ENCODE results near the gene SDK2.

DNA sequence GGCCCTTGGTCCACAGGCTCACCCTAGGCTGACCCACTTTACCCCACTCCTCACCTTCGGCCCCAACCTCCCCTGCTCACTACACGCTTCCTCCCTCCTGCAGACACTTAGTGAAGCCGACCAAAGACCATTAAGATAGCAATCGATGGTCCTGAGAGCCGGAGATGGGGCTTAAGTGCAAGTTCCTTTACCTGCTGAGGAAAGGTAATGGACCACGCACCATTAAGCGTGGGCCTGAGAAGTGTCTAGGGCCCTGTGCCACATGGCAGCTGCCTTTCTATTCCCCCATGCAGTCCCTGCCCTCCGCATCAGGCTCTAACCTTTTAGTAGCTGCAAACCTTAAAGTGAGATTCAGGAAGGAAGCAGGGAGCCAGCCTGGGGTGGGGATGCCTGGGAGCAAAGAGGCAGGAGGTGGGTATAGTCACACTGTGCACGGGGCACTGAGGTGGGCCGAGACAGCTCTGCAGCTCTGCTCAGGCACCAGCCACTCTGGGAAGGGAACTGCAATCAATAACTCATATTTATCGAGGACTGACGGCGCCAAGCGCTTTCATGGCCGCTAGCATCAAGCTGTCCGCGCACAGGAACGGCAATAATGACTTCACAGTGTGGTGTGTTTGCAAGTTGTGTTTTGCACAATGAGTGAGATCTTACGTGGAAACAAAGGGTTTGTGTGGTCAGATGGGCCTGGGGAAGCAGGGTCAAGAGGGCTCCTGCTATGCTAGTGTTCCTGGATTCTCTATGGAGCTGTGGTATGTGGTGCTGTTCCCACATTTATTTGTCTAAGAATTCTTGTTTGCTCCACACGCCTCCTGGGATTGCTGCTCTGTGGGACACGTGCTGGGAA lies 247.6 kb downstream of the SDK2 start:
- TF ChIP-seq CTCF (IDR thresholded peaks at IDR 0.05; ENCODE audit: insufficient read depth, low read length) = no peak
- no peak for TF ChIP-seq POLR2AphosphoS5 (IDR thresholded peaks at IDR 0.05; ENCODE audit: low read depth)
- TF ChIP-seq REST (IDR thresholded peaks at IDR 0.05; ENCODE audit: insufficient replicate concordance, low read depth) = no peak
- no peak for TF ChIP-seq GABPA (IDR thresholded peaks at IDR 0.05; ENCODE audit: low read depth)
